Mesothelial cell of epicardium (in vitro differentiated cells): Measurements from ENCODE around the gene ALOX5AP. TPM values are rescaled to one million over a fixed set of nuclear protein-coding genes. Genes with fewer than 3 reads are reported as not detected.

Experiments used
- DNase-seq, 2 experiments: peaks; one replicate each; pipeline ENCODE4 v3.0.0; 2021; ENCODE audit warnings: low spot score in 2 of 2; ENCODE audit not compliant: unreplicated experiment in 2 of 2
- H3K27ac Mint-ChIP-seq: 2 replicates; pipeline ENCODE4 v1.8.0; 2021; ENCODE audit warnings: mixed read lengths
- H3K27me3 Mint-ChIP-seq: 2 replicates; pipeline ENCODE4 v1.8.0; 2021; ENCODE audit warnings: low read depth, mixed read lengths
- H3K36me3 Mint-ChIP-seq: 2 replicates; pipeline ENCODE4 v1.8.0; 2021; ENCODE audit warnings: mixed read lengths
- H3K4me1 Mint-ChIP-seq: 2 replicates; pipeline ENCODE4 v1.8.0; 2021; ENCODE audit warnings: mixed read lengths
- H3K4me3 Mint-ChIP-seq: 2 replicates; pipeline ENCODE4 v1.8.0; 2021; ENCODE audit warnings: mild to moderate bottlenecking, moderate library complexity, mixed read lengths
- H3K9me3 Mint-ChIP-seq: 2 replicates; pipeline ENCODE4 v1.8.0; 2021; ENCODE audit warnings: mixed read lengths
- CTCF ChIP-seq: fragments of 200-600 bp; sonication (generic); IDR thresholded peaks from one replicate; pipeline ENCODE4 v1.5.0; 2021; ENCODE audit warnings: antibody characterized with exemption; ENCODE audit not compliant: unreplicated experiment
- total RNA-seq: library from RNA; stranded (reverse); gene quantifications from 3 replicates; pipeline ENCODE4 v1.2.1, GENCODE V29; 2021

ALOX5AP gene
- total RNA-seq, 1 donor from 2014 or later: 0.25 TPM

DNA sequence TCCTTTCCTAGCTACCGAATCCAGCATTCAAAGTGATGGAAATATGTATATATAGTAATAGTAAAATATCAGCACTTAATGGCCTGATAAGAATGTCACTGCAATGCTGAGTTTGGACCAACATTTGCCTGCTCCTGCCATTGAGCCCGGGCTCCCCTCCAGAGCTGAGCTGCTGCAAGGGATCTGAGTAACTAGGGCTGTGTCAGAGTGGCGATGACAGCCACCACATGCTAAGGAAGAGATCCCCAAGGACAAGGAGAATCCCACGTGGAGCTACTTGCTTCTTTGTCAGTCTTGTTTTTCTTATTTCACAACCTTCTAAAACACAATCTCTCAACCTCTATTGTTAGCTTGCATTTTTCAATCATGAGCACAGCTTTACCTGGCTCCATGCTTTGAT lies 19.5 kb upstream of the ALOX5AP start:
- no peak for TF ChIP-seq CTCF
- DNase-seq: no peak
- Mint-ChIP-seq H3K4me1 (peaks cover 6% of the 10 kb centered on the region), H3K27ac (no peak overlapping the region), H3K4me3 (no peak overlapping the region), H3K9me3 (no peaks in the 10 kb centered on the region), H3K36me3 (no peaks in the 10 kb centered on the region), H3K27me3 (no peaks in the 10 kb centered on the region)

GRCh38 chr13:30718661-30719524 lies 16.4 kb upstream of the ALOX5AP start:
- no peak for TF ChIP-seq CTCF
- H3K27me3 Mint-ChIP-seq: no peaks in the 10 kb centered on the region
- no peak overlapping the region for H3K27ac Mint-ChIP-seq
- H3K9me3 Mint-ChIP-seq: no peaks in the 10 kb centered on the region
- H3K36me3 Mint-ChIP-seq: no peaks in the 10 kb centered on the region
- DNase-seq: no peak
- H3K4me3 Mint-ChIP-seq: no peak overlapping the region
- peaks cover 6% of the 10 kb centered on the region for H3K4me1 Mint-ChIP-seq

- Mint-ChIP-seq H3K9me3 (no peaks in the 10 kb centered on the region), H3K4me3 (no peak overlapping the region), H3K36me3 (no peaks in the 10 kb centered on the region), H3K27me3 (no peaks in the 10 kb centered on the region), H3K27ac (no peak overlapping the region), H3K4me1 (peaks cover 6% of the 10 kb centered on the region)
- no peak for TF ChIP-seq CTCF
- no peak for DNase-seq
These were observed 15.8 kb upstream of the ALOX5AP start for GRCh38 chr13:30719525-30719914.

DNA sequence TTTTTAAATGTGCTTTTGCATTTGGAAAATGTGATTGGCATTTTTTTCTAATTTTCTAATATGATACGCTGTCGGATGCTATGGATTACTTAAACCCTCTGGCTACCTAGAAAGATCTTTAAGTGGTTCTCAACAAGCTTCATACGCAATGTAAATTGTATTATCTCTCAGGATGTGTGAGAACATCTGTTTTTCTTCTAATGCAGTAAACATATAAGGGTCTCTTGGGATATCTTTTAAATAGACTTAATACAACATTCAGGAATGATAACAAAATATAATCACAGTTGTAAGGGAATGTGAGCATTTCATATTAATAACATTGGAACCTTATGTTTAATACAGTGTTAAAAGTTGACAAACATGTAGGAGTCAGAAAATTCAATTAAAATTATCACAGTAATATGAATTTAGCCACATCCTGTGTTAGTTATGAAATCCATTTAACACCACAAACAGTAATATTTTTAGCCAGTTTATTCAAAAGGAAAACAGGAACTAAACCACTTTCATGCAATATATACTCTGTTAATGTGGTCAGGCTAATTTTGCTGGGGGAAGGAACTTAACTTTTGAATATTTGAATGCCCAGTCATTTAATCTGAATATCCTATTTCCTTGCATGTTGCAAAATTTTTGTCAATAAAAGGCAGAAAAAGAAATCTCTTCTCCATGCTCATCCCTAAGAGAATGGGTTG lies 15.0 kb upstream of the ALOX5AP start:
- Mint-ChIP-seq H3K9me3 (no peaks in the 10 kb centered on the region), H3K4me3 (no peak overlapping the region), H3K4me1 (peaks cover 6% of the 10 kb centered on the region), H3K27me3 (no peaks in the 10 kb centered on the region), H3K27ac (no peak overlapping the region), H3K36me3 (no peaks in the 10 kb centered on the region)
- DNase-seq: no peak
- no peak for TF ChIP-seq CTCF

- H3K4me1 Mint-ChIP-seq: peaks cover 6% of the 10 kb centered on the region
- DNase-seq: no peak
- no peaks in the 10 kb centered on the region for H3K27me3 Mint-ChIP-seq
- H3K9me3 Mint-ChIP-seq: no peaks in the 10 kb centered on the region
- no peak overlapping the region for H3K4me3 Mint-ChIP-seq
- TF ChIP-seq CTCF: no peak
- no peaks in the 10 kb centered on the region for H3K36me3 Mint-ChIP-seq
- no peak overlapping the region for H3K27ac Mint-ChIP-seq
These were observed 13.4 kb upstream of the ALOX5AP start for GRCh38 chr13:30721936-30722335.
